Keratinocyte (primary cell): Measurements from ENCODE around the gene KRTAP10-7. TPM values are rescaled to one million over a fixed set of nuclear protein-coding genes. Genes with fewer than 3 reads are reported as not detected.

Experiments
- DNase-seq: peaks from one replicate; pipeline ENCODE4 v3.0.0-alpha.2; 2011; ENCODE audit warnings: low read depth, missing footprints, low spot score
- FAIRE-seq: peaks from 2 replicates; lab custom pipeline; 2011; peaks lifted over from hg19 to GRCh38; lab: Jason Lieb, UNC
- H2AFZ ChIP-seq: 2 replicates; pipeline ENCODE4 v1.6.0; 2012; ENCODE audit warnings: low read length, control low read depth, inconsistent platforms; ENCODE audit not compliant: control insufficient read depth
- H3K27ac ChIP-seq: 2 replicates; pipeline ENCODE4 v1.5.1; 2011; ENCODE audit warnings: low read length; ENCODE audit not compliant: control insufficient read depth, insufficient read depth
- H3K27me3 ChIP-seq: 3 replicates; pipeline ENCODE4 v1.6.0; 2011; ENCODE audit warnings: low read length; ENCODE audit not compliant: control insufficient read depth, insufficient read depth; ENCODE audit errors: extremely low read depth
- H3K36me3 ChIP-seq, 2 experiments: 2 replicates in 1 of 2; 3 replicates in 1 of 2; pipeline ENCODE4 v1.5.1; 2011; ENCODE audit warnings: low read length in 2 of 2, mild to moderate bottlenecking in 1 of 2; ENCODE audit not compliant: control insufficient read depth in 2 of 2, insufficient read depth in 2 of 2; ENCODE audit errors: extremely low read depth in 1 of 2
- H3K4me1 ChIP-seq: 3 replicates; pipeline ENCODE4 v1.5.1; 2011; ENCODE audit warnings: low read length; ENCODE audit not compliant: control insufficient read depth, insufficient read depth; ENCODE audit errors: extremely low read depth
- H3K4me2 ChIP-seq: 3 replicates; pipeline ENCODE4 v1.6.0; 2011; ENCODE audit warnings: low read depth, low read length; ENCODE audit not compliant: control insufficient read depth, insufficient read depth; ENCODE audit errors: extremely low read depth
- H3K4me3 ChIP-seq, 3 experiments: fragments of 200-600 bp in 1 of 3; sonication (generic) in 1 of 3; 2 replicates in 2 of 3; 3 replicates in 1 of 3; pipeline ENCODE4 v1.5.1; 2011 to 2016; ENCODE audit warnings: low read length in 3 of 3, mild to moderate bottlenecking in 3 of 3, control low read depth in 2 of 3, inconsistent platforms in 1 of 3, low read depth in 1 of 3, mixed read lengths in 1 of 3, mixed run types in 1 of 3, moderate library complexity in 1 of 3; ENCODE audit not compliant: control insufficient read depth in 2 of 3, insufficient read depth in 2 of 3; ENCODE audit errors: extremely low read depth in 1 of 3
- H3K79me2 ChIP-seq: 2 replicates; pipeline ENCODE4 v1.6.0; 2012; ENCODE audit warnings: low read length; ENCODE audit not compliant: control insufficient read depth, insufficient read depth
- H3K9ac ChIP-seq: 3 replicates; pipeline ENCODE4 v1.6.0; 2011; ENCODE audit warnings: low read length; ENCODE audit not compliant: control insufficient read depth, insufficient read depth; ENCODE audit errors: extremely low read depth
- H3K9me1 ChIP-seq: 3 replicates; pipeline ENCODE4 v1.6.0; 2011; ENCODE audit warnings: low read length; ENCODE audit not compliant: control insufficient read depth, insufficient read depth; ENCODE audit errors: extremely low read depth
- H3K9me3 ChIP-seq: 2 replicates; pipeline ENCODE4 v1.5.1; 2012; ENCODE audit warnings: low read depth, low read length; ENCODE audit not compliant: control insufficient read depth
- H4K20me1 ChIP-seq: 3 replicates; pipeline ENCODE4 v1.6.0; 2011; ENCODE audit warnings: low read length; ENCODE audit not compliant: control insufficient read depth, insufficient read depth; ENCODE audit errors: extremely low read depth
- EZH2 ChIP-seq: IDR thresholded peaks from one replicate; pipeline ENCODE4 v1.6.1; 2012; ENCODE audit warnings: inconsistent platforms, mild to moderate bottlenecking, low read length, moderate library complexity
- dilution Hi-C: fragments of 300-500 bp; cut with MboI; formaldehyde crosslinking; loops from one replicate; pipeline ENCODE4 v1.7.0; 2020; ENCODE audit warnings: low sequenced_read_pairs; ENCODE audit not compliant: extremely low pct_ligation_motif_present
- polyA plus RNA-seq, 5 experiments: library from polyadenylated mRNA; depleted of rRNA in 3 of 5; stranded (reverse) in 3 of 5; stranded (forward) in 1 of 5; unstranded in 1 of 5; fragments of >200 nt; gene quantifications; 1 replicate in 1 of 5; 2 replicates in 3 of 5; 3 replicates in 1 of 5; pipeline versions ENCODE4 v1.2.1 to v1.2.3, GENCODE V29; 2011 to 2012; ENCODE audit warnings: missing spikeins in 2 of 5, low read depth in 1 of 5, low replicate concordance in 1 of 5
- TF ChIP-seq, protein P1 (sequence below), 3 experiments: IDR thresholded peaks in 1 of 3; conservative IDR thresholded peaks in 1 of 3; optimal IDR thresholded peaks in 1 of 3; 2 replicates in 2 of 3; 3 replicates in 1 of 3; pipeline versions ENCODE3 to v1.5.1; 2011; ENCODE audit warnings: low read length in 3 of 3, mild to moderate bottlenecking in 3 of 3, moderate library complexity in 2 of 3, control low read depth in 1 of 3, inconsistent platforms in 1 of 3; ENCODE audit not compliant: insufficient read depth in 2 of 3; ENCODE audit errors: extremely low read depth in 1 of 3

Gene KRTAP10-7
- polyA plus RNA-seq, 1 donor (not counting 4 experiments of a cell fraction or from before 2014, with no cell fraction given) = not detected

DNA sequence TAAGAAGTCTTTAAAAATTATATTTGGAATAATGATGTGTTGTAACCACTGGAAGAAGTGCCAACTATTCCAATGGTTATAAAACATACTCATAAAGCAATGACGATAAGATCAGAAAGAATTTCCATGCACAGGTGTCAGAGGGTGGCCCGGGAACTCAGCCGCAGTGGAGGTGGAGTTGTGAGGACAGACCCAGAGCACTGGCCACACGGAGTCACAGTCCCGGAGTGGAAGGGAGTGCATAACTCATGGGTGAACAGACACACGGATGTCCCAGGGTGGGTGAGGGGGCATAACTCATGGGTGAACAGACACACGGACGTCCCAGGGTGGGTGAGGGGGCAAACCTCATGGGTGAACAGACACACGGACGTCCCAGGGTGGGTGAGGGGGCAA lies 24.4 kb upstream of the KRTAP10-7 start:
- DNase-seq (no peak), FAIRE-seq (no peak)
- Histone ChIP-seq H3K27me3 (no peaks in the 10 kb centered on the region), H3K4me2 (no peak overlapping the region), H2AFZ (no peak overlapping the region), H3K4me1 (no peaks in the 10 kb centered on the region), H3K27ac (no peak overlapping the region), H3K36me3 (no peaks in the 10 kb centered on the region), H4K20me1 (no peaks in the 10 kb centered on the region), H3K9me3 (peaks cover 5% of the 10 kb centered on the region), H3K79me2 (no peaks in the 10 kb centered on the region), H3K9me1 (no peaks in the 10 kb centered on the region), H3K4me3 (no peak overlapping the region), H3K9ac (no peak overlapping the region)
- TF ChIP-seq, protein P1, sequence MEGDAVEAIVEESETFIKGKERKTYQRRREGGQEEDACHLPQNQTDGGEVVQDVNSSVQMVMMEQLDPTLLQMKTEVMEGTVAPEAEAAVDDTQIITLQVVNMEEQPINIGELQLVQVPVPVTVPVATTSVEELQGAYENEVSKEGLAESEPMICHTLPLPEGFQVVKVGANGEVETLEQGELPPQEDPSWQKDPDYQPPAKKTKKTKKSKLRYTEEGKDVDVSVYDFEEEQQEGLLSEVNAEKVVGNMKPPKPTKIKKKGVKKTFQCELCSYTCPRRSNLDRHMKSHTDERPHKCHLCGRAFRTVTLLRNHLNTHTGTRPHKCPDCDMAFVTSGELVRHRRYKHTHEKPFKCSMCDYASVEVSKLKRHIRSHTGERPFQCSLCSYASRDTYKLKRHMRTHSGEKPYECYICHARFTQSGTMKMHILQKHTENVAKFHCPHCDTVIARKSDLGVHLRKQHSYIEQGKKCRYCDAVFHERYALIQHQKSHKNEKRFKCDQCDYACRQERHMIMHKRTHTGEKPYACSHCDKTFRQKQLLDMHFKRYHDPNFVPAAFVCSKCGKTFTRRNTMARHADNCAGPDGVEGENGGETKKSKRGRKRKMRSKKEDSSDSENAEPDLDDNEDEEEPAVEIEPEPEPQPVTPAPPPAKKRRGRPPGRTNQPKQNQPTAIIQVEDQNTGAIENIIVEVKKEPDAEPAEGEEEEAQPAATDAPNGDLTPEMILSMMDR (optimal IDR thresholded peaks at IDR 0.05 in 1 of 3, IDR thresholded peaks at IDR 0.05 in 1 of 3, conservative IDR thresholded peaks at IDR 0.05 in 1 of 3; ENCODE audit: extremely low read depth in 1 of 3, insufficient read depth in 2 of 3, low read length in 3 of 3) = no peak
- no peak for TF ChIP-seq EZH2
- dilution Hi-C loops = no loop called here

DNA sequence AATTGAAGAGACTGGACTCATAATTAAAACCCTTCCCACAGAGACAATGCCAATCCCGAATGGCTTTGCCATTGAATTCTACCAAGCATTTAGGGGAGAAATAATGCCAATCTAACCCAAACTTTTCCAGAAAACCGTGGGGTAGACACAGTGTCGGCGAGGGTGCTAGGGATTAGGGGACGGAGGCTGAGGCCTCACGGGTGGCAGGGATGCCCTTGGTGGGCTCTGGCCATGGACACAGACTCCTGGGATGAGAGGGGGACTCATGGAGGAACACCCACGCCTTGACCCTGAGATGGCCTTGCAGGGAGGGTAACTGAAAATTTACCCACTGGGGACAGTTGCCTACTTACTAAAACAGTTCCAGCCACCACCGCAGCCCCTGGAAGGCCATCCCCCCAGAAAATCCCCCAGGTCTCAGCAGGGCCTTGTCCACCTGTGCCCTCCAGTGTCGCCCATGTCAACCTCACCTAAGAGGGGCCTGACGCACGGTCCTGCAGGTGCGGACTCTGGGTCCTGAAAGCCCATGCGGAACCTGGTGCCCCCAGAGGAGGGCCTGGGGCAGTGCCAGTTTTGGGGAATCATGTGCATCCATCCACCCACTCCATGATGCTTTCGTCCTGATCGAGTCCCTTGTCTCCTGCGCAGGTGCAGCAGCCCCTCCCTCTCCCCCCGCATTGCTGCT lies 21.9 kb upstream of the KRTAP10-7 start:
- Histone ChIP-seq H3K4me3 (no peak overlapping the region), H3K27ac (no peak overlapping the region), H2AFZ (no peak overlapping the region), H3K36me3 (no peaks in the 10 kb centered on the region), H3K9me3 (peaks cover 11% of the 10 kb centered on the region), H3K4me1 (no peaks in the 10 kb centered on the region), H3K79me2 (no peaks in the 10 kb centered on the region), H3K4me2 (no peak overlapping the region), H3K9ac (no peak overlapping the region), H3K27me3 (no peaks in the 10 kb centered on the region), H4K20me1 (no peaks in the 10 kb centered on the region), H3K9me1 (no peaks in the 10 kb centered on the region)
- no peak for DNase-seq
- TF ChIP-seq EZH2 = no peak
- TF ChIP-seq, protein P1 (optimal IDR thresholded peaks at IDR 0.05 in 1 of 3, IDR thresholded peaks at IDR 0.05 in 1 of 3, conservative IDR thresholded peaks at IDR 0.05 in 1 of 3; ENCODE audit: extremely low read depth in 1 of 3, insufficient read depth in 2 of 3, low read length in 3 of 3) = no peak
- FAIRE-seq = no peak
- dilution Hi-C loops = no loop called here
